ENCODE measurements around the gene ATOSB. TPM values are rescaled to one million over a fixed set of nuclear protein-coding genes. Genes with fewer than 3 reads are reported as not detected.
A peak's percentile ranks its signal among the peaks of the same experiment; 100 is the strongest.

ATOSB gene
- total RNA-seq, 4 donors from 2014 or later = 7.8 to 21.0 (median 11.8) TPM

GRCh38 chr9:35079426-35080341 is 36.0 kb downstream of the ATOSB start, which contains the start of gene FANCG:
Gene FANCG (minus strand): TSS chr9:35079942. CDS start chr9:35079524, 418 bp downstream.
- intact Hi-C loops (cut with DNase I) = no loop called here
- peak; percentile 88 to 90 for DNase-seq
- Histone ChIP-seq H3K27ac (peak within 1 kb of the TSS in 2 of 3 donors; percentile 58 to 75), H3K9me3 (no peaks in the 10 kb centered on the region), H3K36me3 (no peaks in the 10 kb centered on the region), H3K4me3 (replicated peaks in 1 of 3) (peak within 1 kb of the TSS; percentile 53 to 75 (median 64)), H3K4me1 (peaks cover 11 to 14% of the 10 kb centered on the region in 2 donors), H3K27me3 (no peaks in the 10 kb centered on the region)
- TF ChIP-seq POLR2A (IDR thresholded peaks at IDR 0.05) (peak in 1 of 2 donors; percentile 52), CTCF (IDR thresholded peaks at IDR 0.05) (no peak)
- WGBS, 2 donors = 0 to 1% methylated on average over 24 to 32 of the region's 67 CpGs

- intact Hi-C loops (cut with DNase I) = no loop called here
- WGBS, 2 donors = 3 to 7% methylated on average over 6 to 9 of the region's 10 CpGs
- TF ChIP-seq CTCF (IDR thresholded peaks at IDR 0.05) (no peak), POLR2A (IDR thresholded peaks at IDR 0.05) (no peak)
- Histone ChIP-seq H3K4me1 (peaks cover 11 to 14% of the 10 kb centered on the region in 2 donors), H3K4me3 (replicated peaks in 1 of 3) (peak overlapping the region in 2 of 3 donors; percentile 53 to 64), H3K36me3 (no peaks in the 10 kb centered on the region), H3K9me3 (no peaks in the 10 kb centered on the region), H3K27me3 (no peaks in the 10 kb centered on the region), H3K27ac (peak overlapping the region in 1 of 3 donors; percentile 58)
- no peak for DNase-seq
These were observed 36.6 kb downstream of the ATOSB start for GRCh38 chr9:35079041-35079425.

DNA sequence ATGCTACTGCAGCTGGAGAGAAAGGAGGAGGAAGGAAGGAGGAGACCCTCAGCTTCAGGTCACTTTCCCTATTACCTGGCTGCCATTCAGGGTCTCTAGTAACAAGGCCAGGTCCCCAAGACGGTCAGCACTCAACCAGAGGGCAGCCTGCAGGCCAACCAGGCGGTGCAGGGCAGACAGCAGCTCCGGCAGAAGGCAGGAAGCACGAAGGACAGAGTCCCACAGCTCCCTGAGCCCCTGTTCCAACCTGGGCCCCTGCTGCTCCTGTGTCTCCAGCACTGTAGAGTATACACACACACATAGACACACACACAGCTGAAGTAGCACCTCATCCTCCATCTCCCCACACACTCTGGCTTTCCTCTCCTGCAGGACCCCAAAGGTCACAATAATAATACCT is 37.6 kb downstream of the ATOSB start:
- H3K4me3 ChIP-seq (replicated peaks in 1 of 3) = no peak overlapping the region
- no peaks in the 10 kb centered on the region for H3K36me3 ChIP-seq
- peaks cover 12 to 14% of the 10 kb centered on the region in 2 donors for H3K4me1 ChIP-seq
- no peak for TF ChIP-seq POLR2A (IDR thresholded peaks at IDR 0.05)
- TF ChIP-seq CTCF (IDR thresholded peaks at IDR 0.05) = no peak
- DNase-seq = no peak
- H3K27me3 ChIP-seq = no peaks in the 10 kb centered on the region
- WGBS, 2 donors = 55 to 63% methylated on average over 4 of the region's 4 CpGs
- H3K9me3 ChIP-seq = no peaks in the 10 kb centered on the region
- intact Hi-C loops (cut with DNase I) = no loop called here
- no peak overlapping the region for H3K27ac ChIP-seq

GRCh38 chr9:35076848-35077247 is 38.8 kb downstream of the ATOSB start:
- no peaks in the 10 kb centered on the region for H3K27me3 ChIP-seq
- DNase-seq = no peak
- 90 to 96% methylated on average over 4 of the region's 4 CpGs for WGBS, 2 donors
- H3K4me3 ChIP-seq (replicated peaks in 1 of 3) = no peak overlapping the region
- intact Hi-C loops (cut with DNase I) = no loop called here
- no peak overlapping the region for H3K27ac ChIP-seq
- H3K9me3 ChIP-seq = no peaks in the 10 kb centered on the region
- peaks cover 14 to 15% of the 10 kb centered on the region in 2 donors for H3K4me1 ChIP-seq
- no peaks in the 10 kb centered on the region for H3K36me3 ChIP-seq
- TF ChIP-seq CTCF (IDR thresholded peaks at IDR 0.05) (no peak), POLR2A (IDR thresholded peaks at IDR 0.05) (no peak)

- Histone ChIP-seq H3K27me3 (no peaks in the 10 kb centered on the region), H3K36me3 (no peaks in the 10 kb centered on the region), H3K9me3 (no peaks in the 10 kb centered on the region), H3K4me1 (peaks cover 19 to 21% of the 10 kb centered on the region in 2 donors), H3K4me3 (replicated peaks in 1 of 3) (no peak overlapping the region), H3K27ac (no peak overlapping the region)
- TF ChIP-seq CTCF (IDR thresholded peaks at IDR 0.05) (no peak), POLR2A (IDR thresholded peaks at IDR 0.05) (no peak)
- 96 to 98% methylated on average over 3 to 4 of the region's 4 CpGs for WGBS, 2 donors
- intact Hi-C loops (cut with DNase I) = no loop called here
- DNase-seq = no peak
These were observed 40.3 kb downstream of the ATOSB start for GRCh38 chr9:35075358-35075757.

Measured in thyroid gland (tissue), 4 donors.